ENCODE data around the gene GH2. TPM values are rescaled to one million over a fixed set of nuclear protein-coding genes. Genes with fewer than 3 reads are reported as not detected.

The GH2 gene
- total and polyA plus RNA-seq, 2 donors (not counting 3 experiments of a cell fraction or from before 2014, with no cell fraction given), result not detected

- H4K20me1 ChIP-seq (replicated peaks; ENCODE audit: control insufficient read depth, extremely low read depth, insufficient read depth, low read length), result no peaks in the 10 kb centered on the region
- ChIA-PET CTCF (interaction anchor here (0.9 to 3.5 kb wide), 4 partner anchors 12 to 19 kb away, joined by 3 to 26 read pairs (median 22); partner anchors contain the start of gene GH1), POLR2A (no interaction called here)
- no peaks in the 10 kb centered on the region for H3K9me1 ChIP-seq (replicated peaks; ENCODE audit: control insufficient read depth, extremely low read depth, insufficient read depth, low read length)
- H3K4me1 ChIP-seq (ENCODE audit: control insufficient read depth, extremely low read depth, insufficient read depth, low read length), result peaks cover 4% of the 10 kb centered on the region
- no peaks in the 10 kb centered on the region for H3K27me3 ChIP-seq (ENCODE audit: control insufficient read depth in 2 of 2, insufficient read depth in 2 of 2, low read length in 2 of 2)
- no peak overlapping the region for H3K4me2 ChIP-seq (ENCODE audit: insufficient read depth, low read length)
- peak overlapping the region; percentile 53 for H2AFZ ChIP-seq (ENCODE audit: low read depth, low read length)
- no peaks in the 10 kb centered on the region for H3K79me2 ChIP-seq (ENCODE audit: control insufficient read depth, insufficient read depth, low read length)
- DNase-seq (ENCODE audit: low read depth, low spot score) (no peak), FAIRE-seq (peak; percentile 72)
- no TSS peak for BruUV-seq (replicated peaks)
- H3K9ac ChIP-seq (replicated peaks; ENCODE audit: extremely low read depth, insufficient read depth, low read length), result no peak overlapping the region
- intact Hi-C loops (cut with micrococcal nuclease) (no loop called here), dilution Hi-C loops (cut with MboI; ENCODE audit: extremely low pct_ligation_motif_present, low sequenced_read_pairs) (no loop called here)
- no peak overlapping the region for H3K27ac ChIP-seq (ENCODE audit: insufficient read depth, low read depth, low read length)
- H3K36me3 ChIP-seq (ENCODE audit: control insufficient read depth in 2 of 2, extremely low read depth in 1 of 2, insufficient read depth in 2 of 2, low read length in 2 of 2), result no peaks in the 10 kb centered on the region
- no peak overlapping the region for H3K4me3 ChIP-seq (replicated peaks in 1 of 3; ENCODE audit: insufficient read depth in 1 of 3, low read depth in 1 of 3, low read length in 3 of 3)
- no peak for TF ChIP-seq GATA2 (IDR thresholded peaks at IDR 0.05; ENCODE audit: insufficient read depth, insufficient read length, low read depth, low read length)
- no peak for TF ChIP-seq POLR2AphosphoS5 (IDR thresholded peaks at IDR 0.05; ENCODE audit: insufficient read depth, low read depth, low read length)
- no peak for TF ChIP-seq FOS (IDR thresholded peaks at IDR 0.05; ENCODE audit: borderline replicate concordance, insufficient read depth, low read length)
- no peak for TF ChIP-seq POLR2A (IDR thresholded peaks at IDR 0.05; ENCODE audit: low read depth, low read length)
- TF ChIP-seq JUN (IDR thresholded peaks at IDR 0.05; ENCODE audit: borderline replicate concordance, insufficient read depth, insufficient read length, low read depth), result no peak
- TF ChIP-seq, protein P1, sequence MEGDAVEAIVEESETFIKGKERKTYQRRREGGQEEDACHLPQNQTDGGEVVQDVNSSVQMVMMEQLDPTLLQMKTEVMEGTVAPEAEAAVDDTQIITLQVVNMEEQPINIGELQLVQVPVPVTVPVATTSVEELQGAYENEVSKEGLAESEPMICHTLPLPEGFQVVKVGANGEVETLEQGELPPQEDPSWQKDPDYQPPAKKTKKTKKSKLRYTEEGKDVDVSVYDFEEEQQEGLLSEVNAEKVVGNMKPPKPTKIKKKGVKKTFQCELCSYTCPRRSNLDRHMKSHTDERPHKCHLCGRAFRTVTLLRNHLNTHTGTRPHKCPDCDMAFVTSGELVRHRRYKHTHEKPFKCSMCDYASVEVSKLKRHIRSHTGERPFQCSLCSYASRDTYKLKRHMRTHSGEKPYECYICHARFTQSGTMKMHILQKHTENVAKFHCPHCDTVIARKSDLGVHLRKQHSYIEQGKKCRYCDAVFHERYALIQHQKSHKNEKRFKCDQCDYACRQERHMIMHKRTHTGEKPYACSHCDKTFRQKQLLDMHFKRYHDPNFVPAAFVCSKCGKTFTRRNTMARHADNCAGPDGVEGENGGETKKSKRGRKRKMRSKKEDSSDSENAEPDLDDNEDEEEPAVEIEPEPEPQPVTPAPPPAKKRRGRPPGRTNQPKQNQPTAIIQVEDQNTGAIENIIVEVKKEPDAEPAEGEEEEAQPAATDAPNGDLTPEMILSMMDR (IDR thresholded peaks at IDR 0.05; ENCODE audit: extremely low read depth in 1 of 2, insufficient read depth in 1 of 2, low read depth in 1 of 2, low read length in 2 of 2), result no peak
- TF ChIP-seq MYC (IDR thresholded peaks at IDR 0.05; ENCODE audit: low read depth, low read length), result no peak
- no peak for TF ChIP-seq EZH2 (IDR thresholded peaks at IDR 0.05; ENCODE audit: borderline replicate concordance, low read depth, low read length, severe bottlenecking)
- no peak for TF ChIP-seq MAX (IDR thresholded peaks at IDR 0.05; ENCODE audit: insufficient read depth, insufficient read length)
- no peaks in the 10 kb centered on the region for H3K9me3 ChIP-seq (replicated peaks; ENCODE audit: control insufficient read depth, insufficient read depth, low read length)
These were observed 49.3 kb upstream of the GH2 start for GRCh38 chr17:63930951-63931575.
